H1 (cell line): ENCODE measurements around the gene TUBA8. TPM values are rescaled to one million over a fixed set of nuclear protein-coding genes. Genes with fewer than 3 reads are reported as not detected.

ENCODE experiments used
- CTCF ChIA-PET: fragments of 300-600 bp; sonication (Branson Sonifier 250); formaldehyde crosslinking; loops from one replicate; lab custom pipeline; 2021; ENCODE audit not compliant: partially characterized antibody; lab: Charles Lee
- POLR2A ChIA-PET: fragments of 300-600 bp; sonication (Branson Sonifier 250); formaldehyde crosslinking; loops from one replicate; lab custom pipeline; 2021; ENCODE audit warnings: inconsistent platforms; ENCODE audit not compliant: partially characterized antibody; lab: Charles Lee
- DNase-seq, 2 experiments: peaks; one replicate each; pipeline versions ENCODE4 v3.0.0 to v3.0.0-alpha.2; 2010 to 2022; ENCODE audit warnings: low spot score in 2 of 2, low read depth in 1 of 2, mixed read lengths in 1 of 2
- FAIRE-seq: peaks from 2 replicates; lab custom pipeline; 2011; peaks lifted over from hg19 to GRCh38; lab: Jason Lieb, UNC
- H2AFZ ChIP-seq: 2 replicates; pipeline ENCODE4 v1.8.1; 2012; ENCODE audit warnings: low read length, inconsistent platforms
- H2AK5ac ChIP-seq: 2 replicates; pipeline ENCODE4 v1.6.1; 2013; ENCODE audit warnings: low read depth, low read length
- H2BK120ac ChIP-seq: replicated peaks from 2 replicates; pipeline ENCODE3; 2013; ENCODE audit warnings: low read depth, low read length, inconsistent platforms
- H2BK12ac ChIP-seq: 2 replicates; pipeline ENCODE4 v1.6.1; 2013; ENCODE audit warnings: low read depth, low read length
- H2BK15ac ChIP-seq: 2 replicates; pipeline ENCODE4 v1.6.1; 2013; ENCODE audit warnings: low read length
- H2BK20ac ChIP-seq: 2 replicates; pipeline ENCODE4 v1.6.1; 2013; ENCODE audit warnings: low read length
- H2BK5ac ChIP-seq: 2 replicates; pipeline ENCODE4 v1.6.1; 2013; ENCODE audit warnings: low read depth, low read length
- H3K14ac ChIP-seq: 2 replicates; pipeline ENCODE4 v1.6.1; 2013; ENCODE audit warnings: inconsistent platforms; ENCODE audit not compliant: insufficient read length
- H3K18ac ChIP-seq: 2 replicates; pipeline ENCODE4 v1.6.1; 2013; ENCODE audit warnings: low read length; ENCODE audit errors: extremely low read depth
- H3K23ac ChIP-seq: 2 replicates; pipeline ENCODE4 v1.6.1; 2013; ENCODE audit warnings: inconsistent platforms; ENCODE audit not compliant: insufficient read length
- H3K23me2 ChIP-seq: 2 replicates; pipeline ENCODE4 v1.6.1; 2013; ENCODE audit warnings: low read depth, low read length
- H3K27ac ChIP-seq: 2 replicates; pipeline ENCODE4 v1.6.1; 2011; ENCODE audit warnings: low read depth, low read length, inconsistent platforms
- H3K27me3 ChIP-seq, 4 experiments: replicated peaks in 1 of 4; 1 replicate in 1 of 4; 2 replicates in 3 of 4; pipeline versions ENCODE4 v1.6.1 to v1.8.1; 2011 to 2013; ENCODE audit warnings: low read length in 3 of 4, mild to moderate bottlenecking in 3 of 4, inconsistent platforms in 2 of 4, mixed read lengths in 2 of 4, moderate library complexity in 1 of 4; ENCODE audit not compliant: control insufficient read depth in 3 of 4, insufficient read depth in 3 of 4; ENCODE audit errors: extremely low read depth in 1 of 4
- H3K36me3 ChIP-seq, 4 experiments: 2 replicates each; pipeline versions ENCODE4 v1.6.1 to v1.8.1; 2011 to 2013; ENCODE audit warnings: mild to moderate bottlenecking in 4 of 4, low read length in 3 of 4, moderate library complexity in 2 of 4, control low read depth in 1 of 4, inconsistent platforms in 1 of 4; ENCODE audit not compliant: insufficient read depth in 4 of 4, control insufficient read depth in 2 of 4
- H3K4ac ChIP-seq: replicated peaks from 2 replicates; pipeline ENCODE3; 2013; ENCODE audit warnings: low read length, low read depth, mixed read lengths, inconsistent platforms; ENCODE audit not compliant: insufficient read length
- H3K4me1 ChIP-seq, 4 experiments: replicated peaks in 1 of 4; 1 replicate in 1 of 4; 2 replicates in 3 of 4; pipeline versions ENCODE4 v1.6.1 to v1.8.1; 2011 to 2013; ENCODE audit warnings: low read length in 3 of 4, inconsistent platforms in 2 of 4, mixed read lengths in 1 of 4; ENCODE audit not compliant: insufficient read depth in 4 of 4, control insufficient read depth in 3 of 4
- H3K4me2 ChIP-seq, 2 experiments: 2 replicates each; pipeline versions ENCODE4 v1.6.1 to v1.8.1; 2011 to 2013; ENCODE audit warnings: low read depth in 2 of 2, low read length in 2 of 2, control low read depth in 1 of 2, inconsistent platforms in 1 of 2, mild to moderate bottlenecking in 1 of 2; ENCODE audit not compliant: insufficient read depth in 1 of 2
- H3K4me3 ChIP-seq, 4 experiments: fragments of 200-600, 300-600 bp in 1 of 4; sonication (generic), shearing (Covaris generic), sonication (Bioruptor Twin) in 1 of 4; 2 replicates each; pipeline versions ENCODE4 v1.5.1 to v1.8.1; 2011 to 2016; ENCODE audit warnings: low read length in 4 of 4, low read depth in 3 of 4, control low read depth in 2 of 4, inconsistent platforms in 2 of 4, mild to moderate bottlenecking in 2 of 4, mixed read lengths in 1 of 4, moderate library complexity in 1 of 4; ENCODE audit not compliant: insufficient read depth in 2 of 4; ENCODE audit errors: extremely low read depth in 1 of 4
- H3K56ac ChIP-seq: replicated peaks from 2 replicates; pipeline ENCODE3; 2013; ENCODE audit warnings: low read depth, mild to moderate bottlenecking, mixed read lengths, low read length, inconsistent platforms; ENCODE audit not compliant: insufficient read length
- H3K79me1 ChIP-seq: 2 replicates; pipeline ENCODE4 v1.6.1; 2013; ENCODE audit warnings: low read depth, low read length, control low read depth
- H3K79me2 ChIP-seq, 2 experiments: 2 replicates each; pipeline versions ENCODE4 v1.6.1 to v1.8.1; 2012 to 2013; ENCODE audit warnings: low read length in 2 of 2, mild to moderate bottlenecking in 2 of 2, inconsistent platforms in 1 of 2; ENCODE audit not compliant: insufficient read depth in 2 of 2, control insufficient read depth in 1 of 2
- H3K9ac ChIP-seq, 4 experiments: replicated peaks in 1 of 4; 1 replicate in 1 of 4; 2 replicates in 3 of 4; pipeline versions ENCODE4 v1.6.1 to v1.8.1; 2011 to 2013; ENCODE audit warnings: low read depth in 3 of 4, low read length in 3 of 4, control low read depth in 2 of 4, mild to moderate bottlenecking in 2 of 4, moderate library complexity in 2 of 4, inconsistent platforms in 1 of 4; ENCODE audit errors: extremely low read depth in 1 of 4
- H3K9me3 ChIP-seq, 2 experiments: 2 replicates each; pipeline versions ENCODE4 v1.6.1 to v1.8.1; 2012 to 2013; ENCODE audit warnings: mild to moderate bottlenecking in 2 of 2, moderate library complexity in 2 of 2, control low read depth in 1 of 2, inconsistent platforms in 1 of 2, low read depth in 1 of 2, low read length in 1 of 2, mixed read lengths in 1 of 2; ENCODE audit not compliant: insufficient read depth in 2 of 2
- H4K20me1 ChIP-seq, 2 experiments: replicated peaks in 1 of 2; 2 replicates each; pipeline versions ENCODE3 to v1.8.1; 2011 to 2013; ENCODE audit warnings: inconsistent platforms in 2 of 2, low read length in 2 of 2, mild to moderate bottlenecking in 1 of 2; ENCODE audit not compliant: insufficient read depth in 2 of 2, control insufficient read depth in 1 of 2
- H4K5ac ChIP-seq: 2 replicates; pipeline ENCODE4 v1.6.1; 2013; ENCODE audit warnings: low read length, low read depth, mixed read lengths, inconsistent platforms; ENCODE audit not compliant: insufficient read length
- H4K8ac ChIP-seq: 2 replicates; pipeline ENCODE4 v1.8.0; 2013; ENCODE audit warnings: mild to moderate bottlenecking, moderate library complexity, low read length, inconsistent platforms; ENCODE audit not compliant: insufficient read depth; ENCODE audit errors: extremely low read depth
- H4K91ac ChIP-seq: replicated peaks from 2 replicates; pipeline ENCODE3; 2013; ENCODE audit warnings: low read length, mixed read lengths, inconsistent platforms; ENCODE audit not compliant: insufficient read length
- EZH2 ChIP-seq: fragments of 200-600 bp; sonication (generic); IDR thresholded peaks from 2 replicates; pipeline ENCODE4 v1.7.1; 2012; ENCODE audit warnings: low read depth, mild to moderate bottlenecking, moderate library complexity, low read length, inconsistent platforms; ENCODE audit not compliant: severe bottlenecking
- POLR2A ChIP-seq, 2 experiments: IDR thresholded peaks; 1 replicate in 1 of 2; 2 replicates in 1 of 2; pipeline ENCODE4 v1.6.1; 2011; ENCODE audit warnings: low read depth in 2 of 2, low read length in 2 of 2, mild to moderate bottlenecking in 2 of 2; ENCODE audit errors: control extremely low read depth in 1 of 2
- POU5F1 ChIP-seq: IDR thresholded peaks from 2 replicates; pipeline ENCODE4 v1.6.1; 2011; ENCODE audit warnings: low read depth, mild to moderate bottlenecking, low read length, moderate library complexity
- RBBP5 ChIP-seq: IDR thresholded peaks from 2 replicates; pipeline ENCODE4 v1.7.1; 2012; ENCODE audit warnings: low read depth, mild to moderate bottlenecking, inconsistent platforms, low read length, moderate library complexity, borderline replicate concordance
- SUZ12 ChIP-seq: fragments of 200-600 bp; sonication (generic); IDR thresholded peaks from 2 replicates; pipeline ENCODE4 v1.6.1; 2012; ENCODE audit warnings: mild to moderate bottlenecking, inconsistent platforms, low read length, moderate library complexity, mixed read lengths
- TAF7 ChIP-seq: optimal IDR thresholded peaks from 2 replicates; pipeline ENCODE3; 2011; ENCODE audit warnings: low read depth, mild to moderate bottlenecking, inconsistent platforms, low read length, moderate library complexity, borderline replicate concordance
- TBP ChIP-seq: IDR thresholded peaks from 2 replicates; pipeline ENCODE4 v1.6.1; 2011; ENCODE audit warnings: low read depth, low read length, improper control_type of control experiment
- ZNF274 ChIP-seq: IDR thresholded peaks from 2 replicates; pipeline ENCODE4 v1.7.0; 2012; ENCODE audit warnings: low read length, borderline replicate concordance; ENCODE audit errors: extremely low read depth
- WGBS, 2 experiments: shearing (Covaris generic) in 1 of 2; methylation state at CpG; one replicate each; pipeline versions ENCODE4 v1.1.6 to v1.1.7; 2013 to 2015; ENCODE audit warnings: low lambda C conversion rate in 2 of 2, mixed read lengths in 2 of 2, inconsistent platforms in 1 of 2, low coverage in 1 of 2, missing lambda C conversion rate in 1 of 2; ENCODE audit not compliant: insufficient replicate concordance in 2 of 2, insufficient coverage in 1 of 2, insufficient read length in 1 of 2; ENCODE audit errors: extremely low coverage in 1 of 2, missing lambda C conversion rate in 1 of 2; 5-methylcytosine and 5-hydroxymethylcytosine counted together
- long read RNA-seq, 2 experiments: library from RNA in 1 of 2; library from capped mRNA in 1 of 2; stranded (forward); transcript quantifications; one replicate each; pipeline ENCODE4 v2.0.0, GENCODE V29; 2021; ENCODE audit warnings: inconsistent platforms in 1 of 2
- polyA minus RNA-seq, 3 experiments: library from RNA; depleted of rRNA, polyadenylated mRNA; stranded (reverse); fragments of >200 nt; gene quantifications; 1 replicate in 2 of 3; 2 replicates in 1 of 3; pipeline ENCODE4 v1.2.3, GENCODE V29; 2011
- polyA plus RNA-seq, 7 experiments: library from polyadenylated mRNA; depleted of rRNA in 3 of 7; stranded (reverse) in 5 of 7; unstranded in 2 of 7; fragments of >200 nt in 5 of 7; fragments of 200-250 nt in 2 of 7; gene quantifications; 1 replicate in 5 of 7; 2 replicates in 1 of 7; 4 replicates in 1 of 7; pipeline versions ENCODE4 v1.2.1 to v1.2.3, GENCODE V29; 2011 to 2013; ENCODE audit warnings: missing spikeins in 2 of 7, mixed read lengths in 2 of 7
- total RNA-seq: library from RNA; stranded (reverse); fragmentation: NEBNext Ultra II Directional; extraction: Animal tissue kit (Norgen Biotek cat#: 25700); gene quantifications from 2 replicates; pipeline ENCODE4 v1.2.1, GENCODE V29; 2021

The TUBA8 gene
- total RNA-seq (0.23 and 1.0 TPM in 2 replicates), polyA plus RNA-seq (2011; rRNA removed) (3.5 and 4.0 TPM in 2 replicates), polyA minus RNA-seq (2011; rRNA and poly(A)+ RNA removed) (1.7 and 2.3 TPM in 2 replicates)
- polyA plus RNA-seq (2011; cell fraction: cytosol; rRNA removed): 2.2 TPM
- 4.9 TPM for polyA plus RNA-seq (2011; cell fraction: nucleus; rRNA removed)
- polyA plus RNA-seq (2012, experiment 1 of 2): 1.5 to 2.5 TPM (median 1.6 TPM) in 4 replicates
- 1.6 TPM for polyA plus RNA-seq (2012, experiment 2 of 2)
- polyA plus RNA-seq (2013, experiment 1 of 2): 1.1 TPM
- polyA plus RNA-seq (2013, experiment 2 of 2): 0.92 TPM
- not detected for polyA minus RNA-seq (2011; cell fraction: cytosol; rRNA and poly(A)+ RNA removed)
- polyA minus RNA-seq (2011; cell fraction: nucleus; rRNA and poly(A)+ RNA removed): 0.50 TPM
- long read RNA-seq, experiment 1, partial matches to known transcripts: 1 of 1 reads
- long read RNA-seq, experiment 1, other reads (novel, unspliced or antisense): 0 of 1 reads
- long read RNA-seq, experiment 2, partial matches to known transcripts: 0 of 1 reads
- long read RNA-seq, experiment 2, other reads (novel, unspliced or antisense): 0 of 1 reads

DNA sequence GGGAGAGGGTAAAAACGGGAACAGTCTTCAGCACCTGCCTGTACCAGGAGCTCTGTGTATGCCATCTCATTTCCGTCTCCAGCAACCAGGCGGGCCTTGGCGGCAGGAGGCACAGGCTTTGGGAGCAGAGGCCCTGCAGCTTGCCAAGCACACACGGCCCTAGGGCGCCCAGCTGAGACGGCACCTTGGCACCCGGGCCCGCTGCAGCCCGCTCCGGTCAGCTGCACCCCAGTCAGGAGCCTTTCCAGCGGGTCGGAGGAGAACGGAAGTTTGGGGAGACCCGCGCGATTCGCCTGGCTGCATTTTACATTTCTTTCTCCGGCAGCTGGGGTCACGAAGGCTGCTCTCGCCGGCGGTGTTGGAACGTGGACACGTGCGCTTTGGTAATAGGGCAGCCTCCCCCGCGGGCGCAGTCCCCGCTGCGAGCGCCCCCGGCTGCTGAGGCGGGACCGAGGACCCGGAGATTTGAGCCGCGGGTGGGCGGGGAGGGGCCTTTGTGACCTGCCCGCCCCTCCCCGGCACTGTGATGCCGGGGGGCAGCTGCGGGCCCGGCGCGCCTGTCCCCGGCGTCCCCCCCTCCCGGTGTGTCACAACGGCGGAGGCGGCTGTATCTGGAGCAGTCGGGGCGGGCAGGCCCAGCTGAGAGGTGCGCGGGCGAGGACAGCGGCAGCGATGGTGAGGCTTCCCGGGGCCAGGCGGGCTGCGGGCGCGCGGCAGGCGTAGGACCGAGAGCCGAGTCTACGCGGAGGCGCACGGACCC, at the start of gene TUBA8:
TUBA8 (plus strand) TSS at position 616 of the 760 bp plus-strand sequence; CDS start at position 673, 57 bp downstream.
- Histone ChIP-seq H3K27me3 (peaks cover 11 to 33% (median 27%) of the 10 kb centered on the region in 4 experiments), H3K4ac (no peak within 1 kb of the TSS), H3K79me1 (no peaks in the 10 kb centered on the region), H3K9ac (peak within 1 kb of the TSS in 1 of 4 experiments; percentile 12; a peak in 1 of 7 replicates), H4K91ac (no peak within 1 kb of the TSS), H3K27ac (no peak within 1 kb of the TSS), H2BK120ac (no peak within 1 kb of the TSS), H3K4me2 (peak within 1 kb of the TSS; percentile 83 to 84), H2AK5ac (no peak within 1 kb of the TSS), H3K4me3 (peak within 1 kb of the TSS; percentile 31 to 59 (median 42)), H4K5ac (no peak within 1 kb of the TSS), H2BK20ac (no peak within 1 kb of the TSS), H2BK15ac (no peak within 1 kb of the TSS; the same call in 1 of the 2 replicates), H2AFZ (no peak within 1 kb of the TSS), H3K4me1 (peaks cover 0 to 9% (median 5%) of the 10 kb centered on the region in 4 experiments; a peak in 5 of 7 replicates), H3K79me2 (no peaks in the 10 kb centered on the region), H4K20me1 (no peaks in the 10 kb centered on the region), H3K23me2 (peaks cover 10% of the 10 kb centered on the region; the same call in 1 of the 2 replicates), H3K9me3 (peaks cover 7 to 15% of the 10 kb centered on the region in 2 experiments), H2BK12ac (0 out of 2 replicates have a peak within 1 kb of the TSS, but pooled peaks have one; percentile 50), H3K14ac (no peak within 1 kb of the TSS), H3K56ac (no peak within 1 kb of the TSS), H4K8ac (no peak within 1 kb of the TSS; the same call in 1 of the 2 replicates), H3K18ac (peak within 1 kb of the TSS; percentile 32; the same call in 1 of the 2 replicates), H3K36me3 (no peaks in the 10 kb centered on the region), H3K23ac (no peak within 1 kb of the TSS), H2BK5ac (no peak within 1 kb of the TSS)
- CTCF ChIA-PET: interaction anchor here (1.1 to 1.8 kb wide), 2 partner anchors 34 to 36 kb away, joined by 3 to 4 read pairs; no protein-coding TSS in a partner anchor
- POLR2A ChIA-PET: interaction anchor here (0.6 to 1.6 kb wide), 2 partner anchors 17 to 39 kb away, joined by 3 to 7 read pairs; partner anchors contain the start of gene USP18
- no peak for FAIRE-seq
- peak in 1 of 2 experiments; percentile 61 for DNase-seq
- WGBS, 2 experiments: 6% methylated on average over 65 of the region's 72 CpGs; no CpG with 5 or more reads in 1 of the 2 experiments
- TF ChIP-seq RBBP5 (peak; percentile 49; the same call in 1 of the 2 replicates), TBP (no peak; the same call in 1 of the 2 replicates), SUZ12 (peak; percentile 61; the same call in 1 of the 2 replicates), EZH2 (peak; percentile 41), POLR2A (IDR thresholded peaks at IDR 0.05; ENCODE audit: control extremely low read depth in 1 of 2, low read depth in 2 of 2, low read length in 2 of 2) (no peak), TAF7 (peak; percentile 39), POU5F1 (no peak), ZNF274 (no peak)
